Measurements from ENCODE around the gene CLTC. TPM values are rescaled to one million over a fixed set of nuclear protein-coding genes. Genes with fewer than 3 reads are reported as not detected.
"Not testable (repeated sequence)": the region's sequence is repeated elsewhere in the genome, so short reads cannot be mapped to it uniquely, and the experiment has no call there.

Gene CLTC
- total and polyA plus RNA-seq, 2 of the 13 experiments (the other 11 are each of a cell fraction or from before 2014, with no cell fraction given), result 134 to 283 TPM

GRCh38 chr17:59656624-59657023, 36.9 kb downstream of the CLTC start:
- H3K27ac ChIP-seq (ENCODE audit: extremely low read length, insufficient read depth, low read length); H4K20me1 ChIP-seq (ENCODE audit: insufficient read depth, low read length); CTCF ChIA-PET (ENCODE audit: low intra/inter-chr PET ratio, low total read pairs): not testable (repeated sequence)

DNA sequence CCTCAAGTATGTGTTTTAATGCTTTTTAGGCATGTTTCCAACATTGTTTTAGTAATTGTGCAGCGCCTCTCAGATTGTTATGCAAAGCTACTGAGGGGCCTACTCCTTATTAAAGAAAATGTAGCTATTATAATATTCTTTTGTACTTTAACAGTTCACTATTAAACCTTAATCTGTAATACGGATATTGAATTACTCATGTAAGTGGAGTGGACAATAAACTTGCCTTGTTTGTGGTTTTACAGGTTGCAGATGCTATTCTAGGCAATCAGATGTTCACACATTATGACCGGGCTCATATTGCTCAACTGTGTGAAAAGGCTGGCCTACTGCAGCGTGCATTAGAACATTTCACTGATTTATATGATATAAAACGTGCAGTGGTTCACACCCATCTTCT, 46.5 kb downstream of the CLTC start:
- Histone ChIP-seq H3K4me3 (replicated peaks in 1 of 3; ENCODE audit: insufficient read depth in 1 of 3, low read depth in 2 of 3, low read length in 3 of 3) (no peak overlapping the region), H3K27ac (ENCODE audit: extremely low read length, insufficient read depth, low read length) (no peak overlapping the region), H4K20me1 (ENCODE audit: insufficient read depth, low read length) (peaks cover 3% of the 10 kb centered on the region; the same call in 1 of the 2 replicates), H3K9ac (ENCODE audit: insufficient read depth, low read depth, low read length) (no peak overlapping the region), H3K36me3 (replicated peaks in 1 of 2; ENCODE audit: control insufficient read depth in 1 of 2, insufficient read depth in 2 of 2, low read length in 2 of 2) (peaks cover 34 to 95% of the 10 kb centered on the region in 2 experiments), H3K9me3 (ENCODE audit: low read length) (no peaks in the 10 kb centered on the region), H3K79me2 (ENCODE audit: insufficient read depth, low read length) (peaks cover under 1% of the 10 kb centered on the region), H3K4me1 (ENCODE audit: insufficient read depth, low read length) (peaks cover 14% of the 10 kb centered on the region), H3K27me3 (ENCODE audit: control insufficient read depth in 1 of 2, insufficient read depth in 2 of 2, low read length in 2 of 2) (no peaks in the 10 kb centered on the region), H3K4me2 (ENCODE audit: low read depth, low read length) (no peak overlapping the region), H2AFZ (ENCODE audit: low read length) (no peak overlapping the region)
- WGBS (ENCODE audit: low lambda C conversion rate), result 96% methylated on average over 5 of the region's 5 CpGs
- in situ Hi-C loops (cut with HindIII; ENCODE audit: extremely low pct_ligation_motif_present, low pct_unique_long_range_greater_than_20kb), result no loop called here
- no TSS peak for BruUV-seq (replicated peaks)
- ATAC-seq (no peak), DNase-seq (ENCODE audit: low spot score) (no peak), FAIRE-seq (no peak)
- ChIA-PET CTCF (ENCODE audit: low intra/inter-chr PET ratio, low total read pairs) (no interaction called here), POLR2A (no interaction called here)
- no peak for TF ChIP-seq SMARCE1 (IDR thresholded peaks at IDR 0.05; ENCODE audit: borderline replicate concordance)
- TF ChIP-seq ZNF552 (CRISPR knock-in tag; IDR thresholded peaks at IDR 0.05; ENCODE audit: borderline replicate concordance), result no peak
- TF ChIP-seq ZNF597 (CRISPR knock-in tag; IDR thresholded peaks at IDR 0.05), result no peak
- TF ChIP-seq NAIF1 (CRISPR knock-in tag; IDR thresholded peaks at IDR 0.05; ENCODE audit: borderline replicate concordance), result no peak
- TF ChIP-seq RBM22 (optimal IDR thresholded peaks at IDR 0.05; ENCODE audit: low read length), result peak; percentile 59
- TF ChIP-seq REST (IDR thresholded peaks at IDR 0.05; ENCODE audit: borderline replicate concordance in 1 of 2, low read depth in 1 of 2, low read length in 2 of 2), result no peak
- TF ChIP-seq ZNF674 (CRISPR knock-in tag; IDR thresholded peaks at IDR 0.05; ENCODE audit: low read depth), result no peak
- no peak for TF ChIP-seq ZBTB38 (CRISPR knock-in tag; IDR thresholded peaks at IDR 0.05)
- intact Hi-C loops (cut with micrococcal nuclease; ENCODE audit: unreplicated experiment), result no loop called here

More at GRCh38 chr17:59656624-59657023, 36.9 kb downstream of the CLTC start:
- intact Hi-C loops (cut with micrococcal nuclease; ENCODE audit: unreplicated experiment); DNase-seq (ENCODE audit: low spot score); POLR2A ChIA-PET; H3K9ac ChIP-seq (ENCODE audit: insufficient read depth, low read depth, low read length); H2AFZ ChIP-seq (ENCODE audit: low read length); H3K4me1 ChIP-seq (ENCODE audit: insufficient read depth, low read length); H3K9me3 ChIP-seq (ENCODE audit: low read length); H3K27me3 ChIP-seq (ENCODE audit: control insufficient read depth in 1 of 2, insufficient read depth in 2 of 2, low read length in 2 of 2); FAIRE-seq; H3K4me2 ChIP-seq (ENCODE audit: low read depth, low read length); H3K4me3 ChIP-seq (replicated peaks in 1 of 3; ENCODE audit: insufficient read depth in 1 of 3, low read depth in 2 of 3, low read length in 3 of 3); H3K79me2 ChIP-seq (ENCODE audit: insufficient read depth, low read length); in situ Hi-C loops (cut with HindIII; ENCODE audit: extremely low pct_ligation_motif_present, low pct_unique_long_range_greater_than_20kb); BruUV-seq (replicated peaks); ATAC-seq: not testable (repeated sequence)
- peaks cover 39 to 91% of the 10 kb centered on the region in 2 experiments for H3K36me3 ChIP-seq (replicated peaks in 1 of 2; ENCODE audit: control insufficient read depth in 1 of 2, insufficient read depth in 2 of 2, low read length in 2 of 2)
- WGBS (ENCODE audit: low lambda C conversion rate), result 94% methylated on average over 7 of the region's 7 CpGs
